BE2C (cell line): ENCODE data around the gene BCL2L14.

ENCODE experiments used
- DNase-seq: peaks from one replicate; pipeline ENCODE4 v3.0.0-alpha.2; 2020
- H3K27me3 ChIP-seq: fragments of 250-450 bp; sonication (Bioruptor Pico); 2 replicates; pipeline ENCODE4 v1.5.1; 2020; ENCODE audit warnings: mild to moderate bottlenecking
- H3K36me3 ChIP-seq: fragments of 250-450 bp; sonication (Bioruptor Pico); 2 replicates; pipeline ENCODE4 v1.5.1; 2020; ENCODE audit warnings: mild to moderate bottlenecking
- H3K4me1 ChIP-seq: fragments of 250-450 bp; sonication (Bioruptor Pico); 2 replicates; pipeline ENCODE4 v1.5.1; 2020
- H3K4me3 ChIP-seq: 2 replicates; pipeline ENCODE4 v1.5.1; 2011; ENCODE audit warnings: low read depth, low read length
- H3K9me3 ChIP-seq: fragments of 250-450 bp; sonication (Bioruptor Pico); 2 replicates; pipeline ENCODE4 v1.5.1; 2020
- TF ChIP-seq, protein P1 (sequence below): IDR thresholded peaks from 2 replicates; pipeline ENCODE4 v1.5.1; 2012; ENCODE audit warnings: mild to moderate bottlenecking, low read depth, low read length

BCL2L14 gene

DNA sequence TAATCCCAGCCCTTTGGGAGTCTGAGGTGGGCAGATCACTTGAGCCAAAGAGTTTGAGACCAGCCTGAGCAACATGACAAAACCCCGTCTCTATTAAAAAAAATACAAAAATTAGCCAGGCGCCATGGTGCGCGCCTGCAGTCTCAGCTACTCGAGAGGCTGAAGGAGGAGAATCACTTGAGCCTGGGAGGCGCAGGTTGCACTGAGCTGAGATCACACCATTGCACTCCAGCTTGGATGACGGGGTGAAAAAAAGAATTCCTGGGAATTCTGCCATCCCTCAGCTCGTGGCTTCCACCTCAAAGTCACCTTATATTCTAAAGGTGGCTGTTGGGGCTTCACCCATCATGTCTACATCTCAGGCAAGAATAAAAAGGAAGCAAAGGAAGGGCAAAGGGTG, 12.9 kb downstream of the BCL2L14 start:
- TF ChIP-seq, protein P1, sequence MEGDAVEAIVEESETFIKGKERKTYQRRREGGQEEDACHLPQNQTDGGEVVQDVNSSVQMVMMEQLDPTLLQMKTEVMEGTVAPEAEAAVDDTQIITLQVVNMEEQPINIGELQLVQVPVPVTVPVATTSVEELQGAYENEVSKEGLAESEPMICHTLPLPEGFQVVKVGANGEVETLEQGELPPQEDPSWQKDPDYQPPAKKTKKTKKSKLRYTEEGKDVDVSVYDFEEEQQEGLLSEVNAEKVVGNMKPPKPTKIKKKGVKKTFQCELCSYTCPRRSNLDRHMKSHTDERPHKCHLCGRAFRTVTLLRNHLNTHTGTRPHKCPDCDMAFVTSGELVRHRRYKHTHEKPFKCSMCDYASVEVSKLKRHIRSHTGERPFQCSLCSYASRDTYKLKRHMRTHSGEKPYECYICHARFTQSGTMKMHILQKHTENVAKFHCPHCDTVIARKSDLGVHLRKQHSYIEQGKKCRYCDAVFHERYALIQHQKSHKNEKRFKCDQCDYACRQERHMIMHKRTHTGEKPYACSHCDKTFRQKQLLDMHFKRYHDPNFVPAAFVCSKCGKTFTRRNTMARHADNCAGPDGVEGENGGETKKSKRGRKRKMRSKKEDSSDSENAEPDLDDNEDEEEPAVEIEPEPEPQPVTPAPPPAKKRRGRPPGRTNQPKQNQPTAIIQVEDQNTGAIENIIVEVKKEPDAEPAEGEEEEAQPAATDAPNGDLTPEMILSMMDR = no peak
- Histone ChIP-seq H3K4me3 (no peak overlapping the region), H3K27me3 (no peaks in the 10 kb centered on the region), H3K9me3 (no peaks in the 10 kb centered on the region), H3K4me1 (no peaks in the 10 kb centered on the region), H3K36me3 (no peaks in the 10 kb centered on the region)
- no peak for DNase-seq

DNA sequence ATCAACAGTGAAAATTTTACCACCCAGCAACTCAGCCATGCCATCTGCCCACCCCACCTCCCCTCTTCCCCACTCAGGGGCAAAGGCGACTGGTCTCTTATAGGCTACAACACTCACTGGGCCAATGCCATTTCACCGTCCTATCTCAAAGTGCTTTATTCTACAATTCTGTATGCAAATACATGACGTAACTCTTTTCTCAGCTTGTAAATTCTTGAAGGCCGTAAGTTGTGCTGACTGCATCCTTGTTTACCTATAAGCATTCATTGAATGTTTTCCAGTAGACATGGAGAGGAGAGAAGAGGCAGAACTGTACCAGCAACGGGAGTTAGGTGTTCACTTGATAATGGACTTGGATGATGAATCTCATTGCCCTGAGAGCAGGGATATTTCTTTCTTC, 15.6 kb downstream of the BCL2L14 start:
- Histone ChIP-seq H3K4me1 (no peaks in the 10 kb centered on the region), H3K9me3 (no peaks in the 10 kb centered on the region), H3K36me3 (no peaks in the 10 kb centered on the region), H3K27me3 (no peaks in the 10 kb centered on the region), H3K4me3 (no peak overlapping the region)
- TF ChIP-seq, protein P1 = no peak
- no peak for DNase-seq

DNA sequence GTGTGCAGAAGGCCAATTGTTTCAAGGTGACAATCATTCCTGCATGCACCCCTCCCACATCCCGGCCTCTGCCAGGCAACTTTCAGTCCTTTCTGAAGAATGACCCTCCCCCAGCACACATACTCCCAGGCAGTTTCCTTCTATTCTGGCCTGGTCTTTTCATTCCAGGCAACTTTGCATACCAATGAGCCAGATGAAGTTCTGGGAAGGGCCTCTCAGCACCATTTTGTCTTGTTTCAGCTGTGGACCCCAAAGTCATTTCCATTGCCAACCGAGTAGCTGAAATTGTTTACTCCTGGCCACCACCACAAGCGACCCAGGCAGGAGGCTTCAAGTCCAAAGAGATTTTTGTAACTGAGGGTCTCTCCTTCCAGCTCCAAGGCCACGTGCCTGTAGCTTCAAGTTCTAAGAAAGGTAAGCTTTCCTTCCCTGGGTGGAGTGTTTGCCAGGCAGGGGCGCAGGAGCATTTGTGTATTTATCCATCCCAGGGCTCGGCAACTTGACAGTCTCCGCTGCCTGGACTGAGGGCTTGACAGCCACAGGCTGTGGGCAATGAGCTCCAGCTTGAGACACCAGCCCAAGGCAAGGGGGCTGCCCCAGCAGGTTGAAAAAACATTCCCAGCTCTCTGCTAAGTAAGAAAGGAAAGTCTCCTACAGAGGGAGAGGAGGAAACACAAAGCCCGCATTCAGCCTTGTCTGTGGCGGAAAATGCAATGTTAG, 16.4 kb downstream of the BCL2L14 start:
- Histone ChIP-seq H3K27me3 (no peaks in the 10 kb centered on the region), H3K4me3 (no peak overlapping the region), H3K4me1 (peaks cover 2% of the 10 kb centered on the region; the same call in 1 of the 2 replicates), H3K36me3 (no peaks in the 10 kb centered on the region), H3K9me3 (no peaks in the 10 kb centered on the region)
- TF ChIP-seq, protein P1 = no peak
- no peak for DNase-seq

DNA sequence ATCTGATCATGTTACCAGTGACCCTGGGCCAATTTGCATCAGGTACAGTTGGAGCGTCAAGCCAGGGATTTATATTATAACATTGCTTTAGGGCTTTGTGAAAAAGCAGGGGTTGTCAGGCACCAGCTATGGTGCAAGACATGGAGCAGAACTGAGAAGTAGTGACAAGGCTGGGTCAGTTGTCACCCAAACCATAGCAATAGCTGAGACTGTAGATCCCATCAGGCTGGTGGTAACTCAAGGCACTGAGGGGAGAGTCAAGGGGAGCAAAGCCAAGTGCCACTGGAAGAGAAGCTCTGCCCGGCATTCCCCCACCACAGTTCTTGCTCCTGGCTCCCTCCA, 16.9 kb downstream of the BCL2L14 start:
- Histone ChIP-seq H3K4me1 (peaks cover 7% of the 10 kb centered on the region), H3K27me3 (no peaks in the 10 kb centered on the region), H3K4me3 (no peak overlapping the region), H3K9me3 (no peaks in the 10 kb centered on the region), H3K36me3 (no peaks in the 10 kb centered on the region)
- TF ChIP-seq, protein P1 = no peak
- DNase-seq = no peak

DNA sequence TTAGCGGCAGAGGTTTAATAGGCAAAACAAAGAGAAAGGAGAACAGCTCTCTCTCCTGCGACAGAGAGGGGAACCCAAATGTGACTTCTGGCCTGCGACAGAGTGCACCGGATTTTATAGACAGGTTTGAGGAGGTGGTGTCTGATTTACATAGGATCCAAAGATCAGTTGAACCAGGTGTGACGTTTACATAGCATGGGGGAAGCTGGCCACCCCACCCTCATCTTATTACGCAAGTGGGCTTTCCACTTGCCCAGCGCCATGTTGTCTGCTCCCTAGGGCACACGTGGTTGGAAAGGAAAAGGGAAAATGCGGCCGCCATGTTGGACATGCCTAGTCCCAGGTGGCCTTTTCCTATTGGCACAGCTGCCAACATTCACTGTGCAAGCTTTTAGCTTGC, 17.4 kb downstream of the BCL2L14 start:
- Histone ChIP-seq H3K4me1 (peaks cover 9% of the 10 kb centered on the region), H3K4me3 (no peak overlapping the region), H3K36me3 (no peaks in the 10 kb centered on the region), H3K27me3 (no peaks in the 10 kb centered on the region), H3K9me3 (no peaks in the 10 kb centered on the region)
- DNase-seq = no peak
- TF ChIP-seq, protein P1 = no peak

DNA sequence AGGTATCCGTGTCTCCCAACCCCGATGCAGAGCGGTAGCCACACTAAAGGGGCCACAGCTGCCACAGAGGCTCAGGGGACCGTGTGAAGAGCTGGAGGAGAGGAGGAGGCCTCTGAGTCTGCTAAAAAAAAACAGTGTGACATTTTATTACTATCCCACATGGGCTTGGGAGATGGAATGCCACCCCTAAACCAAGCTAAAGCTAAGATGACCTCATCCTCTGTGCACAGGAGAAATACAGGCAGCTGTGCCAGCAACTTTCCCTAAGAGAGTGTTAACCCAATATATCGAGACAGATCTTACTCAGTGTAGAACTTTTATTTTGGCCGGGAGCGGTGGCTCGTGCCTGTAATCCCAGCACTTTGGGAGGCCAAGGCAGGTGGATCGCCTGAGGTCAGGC, 18.0 kb downstream of the BCL2L14 start:
- H3K36me3 ChIP-seq = no peaks in the 10 kb centered on the region
- no peaks in the 10 kb centered on the region for H3K9me3 ChIP-seq
- TF ChIP-seq, protein P1 = no peak
- peaks cover 9% of the 10 kb centered on the region for H3K4me1 ChIP-seq
- H3K4me3 ChIP-seq = no peak overlapping the region
- no peak for DNase-seq
- no peaks in the 10 kb centered on the region for H3K27me3 ChIP-seq
